PC-3 (cell line): ENCODE measurements around the gene CARF. TPM values are rescaled to one million over a fixed set of nuclear protein-coding genes. Genes with fewer than 3 reads are reported as not detected.

Source experiments
- ATAC-seq: fragments of 200-7000 bp; cut with Tn5 transposase; 2 replicates; pipeline ENCODE4 v1.9.1; 2020; ENCODE audit warnings: mild to moderate bottlenecking, moderate library complexity
- Bru-seq: library from RNA; stranded (reverse); fragments of 400-500 nt; gene quantifications from one replicate; lab custom pipeline; 2021; lab: Mats Ljungman, UMichigan
- BruChase-seq, 2 experiments: library from RNA; stranded (reverse); fragments of 400-500 nt; gene quantifications; one replicate each; lab custom pipeline; 2021; lab: Mats Ljungman, UMichigan
- BruUV-seq: library from RNA; stranded (reverse); fragments of 400-500 nt; replicated peaks from 2 replicates; lab custom pipeline; 2021; lab: Mats Ljungman, UMichigan
- CTCF ChIA-PET: fragments of 300-600 bp; sonication (Branson Sonifier 250); formaldehyde crosslinking; loops from one replicate; lab custom pipeline; 2022; ENCODE audit warnings: antibody characterized with exemption; lab: Charles Lee
- POLR2A ChIA-PET: fragments of 300-600 bp; sonication (Branson Sonifier 250); formaldehyde crosslinking; loops from one replicate; lab custom pipeline; 2022; ENCODE audit warnings: antibody characterized with exemption; ENCODE audit not compliant: unreplicated experiment; lab: Charles Lee
- DNase-seq: peaks from one replicate; pipeline ENCODE4 v3.0.0-alpha.2; 2015
- H2AFZ ChIP-seq: fragments of 300-600 bp; sonication (generic); 2 replicates; pipeline ENCODE4 v1.6.0; 2016; ENCODE audit warnings: antibody characterized with exemption, low read length
- H3F3A ChIP-seq: fragments of 300-600 bp; sonication (generic); one replicate; pipeline ENCODE4 v1.6.0; 2017; ENCODE audit warnings: antibody characterized with exemption, low read length, control low read depth, mild to moderate bottlenecking; ENCODE audit not compliant: unreplicated experiment
- H3K27ac ChIP-seq: fragments of 300-600 bp; sonication (generic); 2 replicates; pipeline ENCODE4 v1.5.1; 2016; ENCODE audit warnings: mild to moderate bottlenecking, low read length
- H3K27me3 ChIP-seq: fragments of 300-600 bp; sonication (generic); 2 replicates; pipeline ENCODE4 v1.6.1; 2016; ENCODE audit warnings: low read length, mixed read lengths
- H3K36me3 ChIP-seq: fragments of 300-600 bp; sonication (generic); 2 replicates; pipeline ENCODE4 v1.6.1; 2016; ENCODE audit warnings: low read depth, mixed run types, low read length, mixed read lengths
- H3K4me1 ChIP-seq: fragments of 300-600 bp; sonication (generic); 2 replicates; pipeline ENCODE4 v1.5.1; 2016; ENCODE audit warnings: low read length; ENCODE audit not compliant: insufficient read depth
- H3K4me2 ChIP-seq: fragments of 300-600 bp; sonication (generic); 2 replicates; pipeline ENCODE4 v1.6.0; 2016; ENCODE audit warnings: low read length
- H3K4me3 ChIP-seq: fragments of 300-600 bp; sonication (generic); 2 replicates; pipeline ENCODE4 v1.5.1; 2016; ENCODE audit warnings: mild to moderate bottlenecking, low read length, mixed read lengths
- H3K79me2 ChIP-seq: fragments of 300-600 bp; sonication (generic); 2 replicates; pipeline ENCODE4 v1.6.1; 2017; ENCODE audit warnings: low read length, mixed read lengths
- H3K9ac ChIP-seq: fragments of 300-600 bp; sonication (generic); 2 replicates; pipeline ENCODE4 v1.6.0; 2016; ENCODE audit warnings: mild to moderate bottlenecking, low read length
- H3K9me2 ChIP-seq: fragments of 300-600 bp; sonication (generic); replicated peaks from 2 replicates; pipeline ENCODE4 v1.6.1; 2016; ENCODE audit warnings: mixed run types, low read length, mixed read lengths
- H3K9me3 ChIP-seq: fragments of 300-600 bp; sonication (generic); 2 replicates; pipeline ENCODE4 v1.6.1; 2016; ENCODE audit warnings: low read length, mixed read lengths
- H4K20me1 ChIP-seq: fragments of 300-600 bp; sonication (generic); 2 replicates; pipeline ENCODE4 v1.6.1; 2016; ENCODE audit warnings: low read length, mixed read lengths
- CTCF ChIP-seq: fragments of 300-600 bp; sonication (generic); conservative IDR thresholded peaks from 2 replicates; pipeline ENCODE4 v1.5.1; 2017; ENCODE audit warnings: antibody characterized with exemption, low read depth, mild to moderate bottlenecking, low read length
- EZH2 ChIP-seq: fragments of 300-600 bp; sonication (generic); IDR thresholded peaks from one replicate; pipeline ENCODE4 v1.6.1; 2017; ENCODE audit warnings: antibody characterized with exemption, mild to moderate bottlenecking, low read length; ENCODE audit not compliant: unreplicated experiment
- EZH2phosphoT487 ChIP-seq: fragments of 300-600 bp; sonication (generic); IDR thresholded peaks from 2 replicates; pipeline ENCODE4 v1.6.1; 2018; ENCODE audit warnings: mild to moderate bottlenecking, antibody characterized with exemption, low read length, borderline replicate concordance
- intact Hi-C: fragments of 100-400 bp; cut with micrococcal nuclease; formaldehyde crosslinking; loops from 2 replicates; pipeline ENCODE4 v1.9.0; 2023
- long read RNA-seq: library from polyadenylated mRNA; unstranded; transcript quantifications from one replicate; pipeline ENCODE4 v2.0.0, GENCODE V29; 2021; ENCODE audit not compliant: unreplicated experiment
- total RNA-seq: library from RNA; depleted of rRNA; stranded (reverse); fragments of >200 nt; gene quantifications from 2 replicates; pipeline ENCODE4 v1.2.3, GENCODE V29; 2014; rRNA removed

The CARF gene
- total RNA-seq (1.6 and 4.4 TPM in 2 replicates), Bru-seq, nascent RNA (percentile 62 among the genes with signal in this experiment), BruChase-seq, experiment 1, labeled RNA remaining after a 6-hour chase (percentile 46 among the genes with signal in this experiment), BruChase-seq, experiment 2, labeled RNA remaining after a 2-hour chase (percentile 58 among the genes with signal in this experiment)
- long read RNA-seq, full-length matches to known transcripts: 1 of 14 reads
- long read RNA-seq, partial matches to known transcripts: 0 of 14 reads
- long read RNA-seq, other reads (novel, unspliced or antisense): 13 of 14 reads

- peak; percentile 93 for DNase-seq
- H3K9me3 ChIP-seq: no peaks in the 10 kb centered on the region
- no peaks in the 10 kb centered on the region for H4K20me1 ChIP-seq
- peaks cover 43% of the 10 kb centered on the region for H3K79me2 ChIP-seq
- intact Hi-C loops: loop anchor here (1.0 kb wide), 1 partner anchor 103 kb away; the partner anchor contains the start of gene NBEAL1
- BruUV-seq: TSS peak; percentile 47
- H3K4me2 ChIP-seq: peak within 1 kb of the TSS; percentile 92
- H3F3A ChIP-seq: no peaks in the 10 kb centered on the region
- ATAC-seq: peak; percentile 81
- H3K27me3 ChIP-seq: no peaks in the 10 kb centered on the region
- H3K4me3 ChIP-seq: peak within 1 kb of the TSS; percentile 89
- CTCF ChIA-PET: no interaction called here
- TF ChIP-seq EZH2 (no peak), CTCF (no peak), EZH2phosphoT487 (no peak)
- H3K9me2 ChIP-seq: no peaks in the 10 kb centered on the region
- H3K27ac ChIP-seq: peak within 1 kb of the TSS; percentile 75
- POLR2A ChIA-PET: interaction anchor here (0.6 to 0.7 kb wide), 2 partner anchors 14 to 276 kb away, joined by 3 read pairs; no protein-coding TSS in a partner anchor
- no peaks in the 10 kb centered on the region for H3K36me3 ChIP-seq
- peak within 1 kb of the TSS; percentile 94 for H2AFZ ChIP-seq
- H3K9ac ChIP-seq: peak within 1 kb of the TSS; percentile 88
- H3K4me1 ChIP-seq: peaks cover 12% of the 10 kb centered on the region; the same call in 1 of the 2 replicates
These were observed at the start of gene CARF, which contains the start of gene WDR12 for GRCh38 chr2:202911512-202912341. CARF (plus strand) TSS chr2:202912275; CDS start chr2:202941903, 29,628 bp downstream. WDR12 (minus strand) TSS chr2:202911673; CDS start chr2:202911476, 197 bp downstream.

GRCh38 chr2:202870431-202871299 lies 41.4 kb upstream of the CARF start:
- CTCF ChIA-PET: interaction anchor here (0.5 to 1.3 kb wide), 2 partner anchors 16 to 282 kb away, joined by 4 to 8 read pairs; no protein-coding TSS in a partner anchor

More at GRCh38 chr2:202870431-202871299, 41.4 kb upstream of the CARF start:
- BruUV-seq: TSS peak; percentile 100
- H3K4me3 ChIP-seq: peak overlapping the region; percentile 78
- peak; percentile 71 for ATAC-seq
- no peaks in the 10 kb centered on the region for H3F3A ChIP-seq
- no peaks in the 10 kb centered on the region for H3K27me3 ChIP-seq
- peak overlapping the region; percentile 38 for H3K27ac ChIP-seq
- H2AFZ ChIP-seq: peak overlapping the region; percentile 96
- no peaks in the 10 kb centered on the region for H3K9me2 ChIP-seq
- H4K20me1 ChIP-seq: no peaks in the 10 kb centered on the region
- H3K4me2 ChIP-seq: peak overlapping the region; percentile 93
- H3K9me3 ChIP-seq: no peaks in the 10 kb centered on the region
- 0 out of 2 replicates have a peak, but pooled peaks cover 8% of the 10 kb centered on the region for H3K4me1 ChIP-seq
- H3K9ac ChIP-seq: peak overlapping the region; percentile 71
- peak; percentile 86 for DNase-seq
- intact Hi-C loops: loop anchor here (1.0 to 2.0 kb wide), 4 partner anchors 39 to 297 kb away; partner anchors contain the start of gene FAM117B
- H3K36me3 ChIP-seq: no peaks in the 10 kb centered on the region
- POLR2A ChIA-PET: interaction anchor here (0.6 kb wide), 1 partner anchor 324 kb away, joined by 6 read pairs; no protein-coding TSS in a partner anchor
- TF ChIP-seq EZH2 (no peak), CTCF (peak; percentile 63), EZH2phosphoT487 (no peak)
- H3K79me2 ChIP-seq: no peaks in the 10 kb centered on the region
